Tibial nerve (tissue), 4 donors: ENCODE measurements around the gene LETM1.
A peak's percentile ranks its signal among the peaks of the same experiment; 100 is the strongest.

Experiments
- CTCF ChIP-seq, 5 experiments: fragments of 200-600 bp in 3 of 5; fragments of 450-650 bp in 2 of 5; sonication (generic) in 3 of 5; IDR thresholded peaks; one replicate each; pipeline ENCODE4 v1.5.1; 2016 to 2019; ENCODE audit warnings: antibody characterized with exemption in 5 of 5, mild to moderate bottlenecking in 3 of 5, moderate library complexity in 2 of 5
- EP300 ChIP-seq, 2 donors: sonication (generic); formaldehyde crosslinking; IDR thresholded peaks; one replicate each; pipeline ENCODE4 v1.6.1; 2017; ENCODE audit warnings: antibody characterized with exemption in 2 of 2, mild to moderate bottlenecking in 1 of 2

GRCh38 chr4:1856071-1856942 is at the start of gene LETM1:
- TF ChIP-seq CTCF (IDR thresholded peaks at IDR 0.05) (peak in 2 of 5 experiments; percentile 5 to 39), EP300 (IDR thresholded peaks at IDR 0.05) (peak in 1 of 2 donors; percentile 89)
